T-cell (primary cell): Measurements from ENCODE around the gene C16orf86. TPM values are rescaled to one million over a fixed set of nuclear protein-coding genes. Genes with fewer than 3 reads are reported as not detected.

Experiments
- ATAC-seq, 4 experiments: fragments of 200-7000 bp in 3 of 4; fragments of 150-1000 bp in 1 of 4; cut with Tn5 transposase; replicated peaks in 1 of 4; 1 replicate in 3 of 4; 2 replicates in 1 of 4; pipeline ENCODE4 v1.10.0; 2021; ENCODE audit warnings: moderate library complexity in 3 of 4, mild to moderate bottlenecking in 2 of 4, moderate number of reproducible peaks in 1 of 4
- CTCF ChIA-PET, 2 donors: fragments of 300-600 bp; sonication (Branson Sonifier 250); formaldehyde crosslinking; loops; one replicate each; lab custom pipeline; 2022; ENCODE audit warnings: antibody characterized with exemption in 2 of 2; lab: Charles Lee
- POLR2A ChIA-PET, 2 donors: fragments of 300-600 bp; sonication (Branson Sonifier 250); formaldehyde crosslinking; loops; one replicate each; lab custom pipeline; 2022; ENCODE audit warnings: antibody characterized with exemption in 2 of 2; lab: Charles Lee
- DNase-seq, 35 experiments: peaks; one replicate each; pipeline versions ENCODE4 v3.0.0 to v3.0.0-alpha.2; 2013 to 2023
- H3K27ac ChIP-seq: one replicate; pipeline ENCODE4 v1.5.1; 2013; ENCODE audit warnings: low read length
- H3K27me3 ChIP-seq, 2 experiments: replicated peaks in 1 of 2; 1 replicate in 1 of 2; 2 replicates in 1 of 2; pipeline versions ENCODE4 v1.6.1 to v1.7.0; 2013; ENCODE audit warnings: low read length in 1 of 2, mixed read lengths in 1 of 2; ENCODE audit not compliant: control insufficient read depth in 2 of 2, insufficient read depth in 2 of 2; ENCODE audit errors: extremely low read depth in 1 of 2
- H3K36me3 ChIP-seq, 2 donors: 1 replicate in 1 of 2; 2 replicates in 1 of 2; pipeline versions ENCODE4 v1.6.1 to v1.7.0; 2013; ENCODE audit warnings: low read length in 1 of 2; ENCODE audit not compliant: control insufficient read depth in 2 of 2, insufficient read depth in 1 of 2; ENCODE audit errors: extremely low read depth in 1 of 2
- H3K4me1 ChIP-seq, 2 experiments: 1 replicate in 1 of 2; 2 replicates in 1 of 2; pipeline versions ENCODE4 v1.6.1 to v1.7.0; 2013; ENCODE audit warnings: low read length in 2 of 2, mixed read lengths in 1 of 2; ENCODE audit not compliant: insufficient read depth in 2 of 2, control insufficient read depth in 1 of 2; ENCODE audit errors: extremely low read depth in 1 of 2
- H3K4me3 ChIP-seq, 2 donors: 1 replicate in 1 of 2; 2 replicates in 1 of 2; pipeline versions ENCODE4 v1.5.1 to v1.7.0; 2013; ENCODE audit warnings: mild to moderate bottlenecking in 2 of 2, low read length in 1 of 2, moderate library complexity in 1 of 2; ENCODE audit not compliant: control insufficient read depth in 1 of 2; ENCODE audit errors: extremely low read depth in 1 of 2
- H3K9me3 ChIP-seq: 2 replicates; pipeline ENCODE4 v1.7.0; 2013
- H3K27ac Mint-ChIP-seq, 2 donors: one replicate each; pipeline ENCODE4 v1.8.0; 2020 to 2021; ENCODE audit warnings: mild to moderate bottlenecking in 2 of 2, mixed read lengths in 2 of 2
- H3K27me3 Mint-ChIP-seq, 2 donors: one replicate each; pipeline ENCODE4 v1.8.0; 2021 to 2022; ENCODE audit warnings: mixed read lengths in 2 of 2
- H3K36me3 Mint-ChIP-seq: one replicate; pipeline ENCODE4 v1.8.0; 2021; ENCODE audit warnings: mixed read lengths
- H3K4me1 Mint-ChIP-seq, 3 donors: one replicate each; pipeline ENCODE4 v1.8.0; 2020 to 2022; ENCODE audit warnings: mixed read lengths in 3 of 3, mild to moderate bottlenecking in 1 of 3
- H3K4me3 Mint-ChIP-seq, 3 donors: one replicate each; pipeline ENCODE4 v1.8.0; 2020 to 2022; ENCODE audit warnings: mild to moderate bottlenecking in 3 of 3, mixed read lengths in 3 of 3, moderate library complexity in 3 of 3
- H3K9me3 Mint-ChIP-seq, 3 donors: one replicate each; pipeline ENCODE4 v1.8.0; 2020 to 2022; ENCODE audit warnings: mixed read lengths in 3 of 3
- WGBS: methylation state at CpG from one replicate; pipeline ENCODE4 v1.1.5; 2013; ENCODE audit warnings: missing lambda C conversion rate; ENCODE audit not compliant: insufficient coverage; 5-methylcytosine and 5-hydroxymethylcytosine counted together
- total RNA-seq, 35 experiments: library from RNA in 6 of 35; stranded (reverse) in 6 of 35; fragments of 120-200 nt in 1 of 35; gene quantifications; one replicate each; pipeline versions ENCODE4 v1.2.1 to v1.2.4 and lab custom pipeline; 2013 to 2026

Gene C16orf86
- total RNA-seq, 5 donors from 2014 or later (not counting 1 experiment from before 2014, with no cell fraction given), result 1.9 to 6.7 (median 5.4) TPM

DNA sequence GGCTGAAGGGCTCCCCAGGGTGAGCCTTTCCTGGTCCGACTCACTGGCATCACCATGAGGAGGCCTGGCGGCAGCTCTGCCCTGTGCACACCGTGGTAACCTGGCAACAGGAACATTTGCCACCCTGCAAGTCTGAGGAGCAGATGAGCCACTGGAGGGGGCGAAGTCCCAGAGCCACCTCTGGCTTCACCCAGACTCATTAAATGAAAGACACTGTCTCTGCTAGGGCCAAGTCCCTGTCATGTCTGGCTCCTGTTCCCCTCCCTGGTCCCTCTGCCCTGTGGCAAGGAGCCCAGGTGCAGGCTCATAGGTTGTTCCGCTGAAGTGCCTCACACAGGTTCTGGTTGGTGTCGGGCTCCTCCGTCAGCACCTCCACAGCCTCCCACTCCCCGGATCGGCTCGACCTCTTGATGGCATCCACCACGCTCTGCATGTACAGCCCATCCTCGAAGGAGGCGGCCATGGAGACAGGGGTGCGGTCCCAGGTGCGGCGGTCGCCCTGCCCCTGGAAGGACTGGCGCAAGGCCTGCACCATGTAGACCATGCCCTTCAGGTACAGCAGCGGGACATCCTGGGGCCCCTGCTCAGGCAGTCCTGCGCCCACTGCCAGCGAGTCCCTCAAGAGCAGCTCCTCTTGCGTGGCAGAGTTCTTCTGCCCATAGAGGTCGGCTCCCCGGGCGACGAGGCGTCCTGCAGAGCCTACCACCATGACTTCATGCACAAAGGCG is 8.4 kb downstream of the C16orf86 start:
- no peaks in the 10 kb centered on the region for H3K27me3 Mint-ChIP-seq
- H3K4me1 ChIP-seq, result no peaks in the 10 kb centered on the region
- no peak overlapping the region for H3K4me3 Mint-ChIP-seq
- CTCF ChIA-PET, result no interaction called here
- no peaks in the 10 kb centered on the region for H3K36me3 Mint-ChIP-seq
- peaks cover 4 to 10% of the 10 kb centered on the region in 2 donors for H3K36me3 ChIP-seq
- no peaks in the 10 kb centered on the region for H3K9me3 ChIP-seq
- ATAC-seq (no peak), DNase-seq (no peak)
- peaks cover 2 to 5% (median 3%) of the 10 kb centered on the region in 3 donors for H3K4me1 Mint-ChIP-seq
- POLR2A ChIA-PET, result no interaction called here
- H3K9me3 Mint-ChIP-seq, result no peaks in the 10 kb centered on the region
- H3K27ac ChIP-seq, result no peak overlapping the region
- no peaks in the 10 kb centered on the region for H3K27me3 ChIP-seq
- H3K4me3 ChIP-seq, result no peak overlapping the region
- peak overlapping the region in 1 of 2 donors; percentile 36 for H3K27ac Mint-ChIP-seq
- 94% methylated on average over 28 of the region's 28 CpGs for whole genome bisulfite sequencing

DNA sequence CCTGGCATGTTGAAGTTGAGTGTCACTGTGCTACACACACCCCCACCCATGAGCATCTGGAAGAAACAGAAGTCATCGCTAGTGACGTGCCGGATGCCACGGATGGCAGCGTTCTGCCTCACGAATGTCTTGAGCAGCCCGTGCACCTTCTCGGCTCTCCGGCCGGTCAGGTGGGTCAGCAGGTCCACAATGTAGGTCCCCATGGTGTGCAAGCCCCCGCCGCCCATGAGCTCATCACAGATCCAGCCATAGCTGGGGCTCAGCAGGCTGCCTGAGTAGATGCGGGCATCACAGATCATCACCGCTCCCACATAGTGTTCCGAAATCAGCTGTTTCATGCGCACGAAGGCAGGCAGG is 8.9 kb downstream of the C16orf86 start:
- DNase-seq, result no peak
- ATAC-seq, result no peak
- no peaks in the 10 kb centered on the region for H3K9me3 ChIP-seq
- ChIA-PET CTCF (no interaction called here), POLR2A (no interaction called here)
- no peaks in the 10 kb centered on the region for H3K4me1 ChIP-seq
- no peak overlapping the region for H3K27ac ChIP-seq
- Mint-ChIP-seq H3K4me3 (no peak overlapping the region), H3K27me3 (no peaks in the 10 kb centered on the region), H3K36me3 (no peaks in the 10 kb centered on the region), H3K9me3 (no peaks in the 10 kb centered on the region), H3K4me1 (peaks cover 2 to 5% (median 3%) of the 10 kb centered on the region in 3 donors), H3K27ac (peak overlapping the region in 1 of 2 donors; percentile 58)
- peaks cover 4 to 10% of the 10 kb centered on the region in 2 donors for H3K36me3 ChIP-seq
- no peak overlapping the region for H3K4me3 ChIP-seq
- H3K27me3 ChIP-seq, result no peaks in the 10 kb centered on the region
- WGBS, result 97% methylated on average over 17 of the region's 17 CpGs

DNA sequence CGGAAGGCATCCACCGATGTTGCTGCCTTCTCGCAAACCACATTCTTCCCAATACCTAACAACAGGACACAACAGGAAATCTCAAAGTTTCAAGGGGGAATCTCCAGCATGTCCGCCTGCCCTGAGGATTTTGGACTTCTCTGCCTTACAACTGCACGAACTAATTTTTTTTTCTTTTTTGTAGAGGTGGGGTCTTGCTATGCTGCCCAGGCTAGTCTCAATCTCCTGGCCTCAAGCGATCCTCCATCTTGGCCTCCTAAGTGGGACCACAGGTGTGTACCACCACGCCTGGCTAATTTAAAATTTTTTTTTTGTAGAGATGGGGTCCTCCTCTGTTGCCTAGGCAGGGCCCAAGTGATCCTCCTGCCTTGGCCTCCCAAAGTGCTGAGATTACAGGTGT is 9.4 kb downstream of the C16orf86 start:
- no peak overlapping the region for H3K27ac ChIP-seq

DNA sequence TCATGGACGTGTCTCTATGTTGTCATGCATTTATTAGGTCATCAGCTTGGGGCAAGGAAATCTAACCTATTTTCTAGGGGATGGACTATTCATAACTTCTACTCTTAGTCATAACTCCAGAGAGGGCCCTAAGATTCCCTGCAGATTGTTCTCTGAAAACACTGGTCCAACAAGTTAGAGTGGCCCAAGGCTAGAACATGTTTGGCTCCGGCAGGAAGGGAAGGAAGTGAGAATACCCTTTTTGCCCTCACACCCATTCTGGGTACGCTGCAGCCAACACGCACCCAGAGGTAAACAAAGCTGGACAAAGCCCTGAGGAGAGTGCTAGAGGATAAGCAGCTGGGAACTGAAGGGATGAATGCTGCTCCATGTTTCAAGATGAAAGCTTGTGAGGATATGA is 9.9 kb downstream of the C16orf86 start:
- Histone ChIP-seq H3K27me3 (no peaks in the 10 kb centered on the region), H3K4me1 (no peaks in the 10 kb centered on the region), H3K36me3 (peaks cover 10% of the 10 kb centered on the region in 2 donors), H3K27ac (no peak overlapping the region), H3K4me3 (no peak overlapping the region), H3K9me3 (no peaks in the 10 kb centered on the region)
- ChIA-PET POLR2A (interaction anchor here in 1 of 2 donors (0.6 kb wide), 1 partner anchor 116 kb away, joined by 3 read pairs; no protein-coding TSS in a partner anchor), CTCF (interaction anchor here in 1 of 2 donors (0.6 kb wide), 1 partner anchor 161 kb away, joined by 3 read pairs; no protein-coding TSS in a partner anchor)
- no CpG with 5 or more reads among the region's 4 CpGs for WGBS
- no peaks in the 10 kb centered on the region for H3K27me3 Mint-ChIP-seq
- H3K4me1 Mint-ChIP-seq, result peaks cover 2 to 5% (median 3%) of the 10 kb centered on the region in 3 donors
- H3K9me3 Mint-ChIP-seq, result no peaks in the 10 kb centered on the region
- H3K27ac Mint-ChIP-seq, result peak overlapping the region in 1 of 2 donors; percentile 34
- no peak overlapping the region for H3K4me3 Mint-ChIP-seq
- no peaks in the 10 kb centered on the region for H3K36me3 Mint-ChIP-seq
- DNase-seq (no peak), ATAC-seq (no peak)

More for the DNA sequence above, 9.4 kb downstream of the C16orf86 start:
- Histone ChIP-seq H3K27me3 (no peaks in the 10 kb centered on the region), H3K4me3 (no peak overlapping the region), H3K9me3 (no peaks in the 10 kb centered on the region), H3K4me1 (no peaks in the 10 kb centered on the region), H3K36me3 (peaks cover 7 to 10% of the 10 kb centered on the region in 2 donors)
- Mint-ChIP-seq H3K4me1 (peaks cover 2 to 5% (median 3%) of the 10 kb centered on the region in 3 donors), H3K36me3 (no peaks in the 10 kb centered on the region), H3K27me3 (no peaks in the 10 kb centered on the region), H3K27ac (peak overlapping the region in 1 of 2 donors; percentile 58), H3K4me3 (no peak overlapping the region), H3K9me3 (no peaks in the 10 kb centered on the region)
- DNase-seq, result no peak
- ATAC-seq, result no peak
- ChIA-PET CTCF (no interaction called here), POLR2A (no interaction called here)
- WGBS, result 100% methylated on average over 4 of the region's 7 CpGs

DNA sequence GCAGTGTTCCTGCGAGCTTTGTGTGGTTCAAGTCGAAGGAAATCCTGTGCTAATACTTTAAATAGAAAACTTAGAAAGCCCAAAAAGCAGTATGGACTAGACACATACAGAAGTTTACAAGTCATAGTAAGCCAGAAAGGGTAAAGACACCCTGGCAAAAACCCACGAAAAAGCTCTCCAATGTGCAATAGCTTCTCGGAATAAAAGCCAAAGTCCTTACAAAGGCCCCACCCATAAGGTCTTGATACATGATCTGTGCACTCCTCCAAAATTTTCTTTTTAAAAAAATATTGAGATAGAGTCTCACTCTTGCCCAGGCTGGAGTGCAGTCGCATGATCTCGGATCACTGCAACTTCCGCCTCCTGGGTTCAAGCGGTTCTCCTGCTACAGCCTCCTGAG is 10.3 kb downstream of the C16orf86 start:
- ATAC-seq (no peak), DNase-seq (no peak)
- no peak overlapping the region for H3K27ac Mint-ChIP-seq
- no peaks in the 10 kb centered on the region for H3K36me3 Mint-ChIP-seq
- H3K4me1 Mint-ChIP-seq, result peaks cover 2 to 5% (median 3%) of the 10 kb centered on the region in 3 donors
- Histone ChIP-seq H3K4me1 (no peaks in the 10 kb centered on the region), H3K36me3 (peaks cover 10% of the 10 kb centered on the region in 2 donors), H3K27me3 (no peaks in the 10 kb centered on the region), H3K9me3 (no peaks in the 10 kb centered on the region), H3K27ac (no peak overlapping the region), H3K4me3 (no peak overlapping the region)
- H3K4me3 Mint-ChIP-seq, result no peak overlapping the region
- POLR2A ChIA-PET, result interaction anchor here in 1 of 2 donors (0.6 kb wide), 3 partner anchors 101 to 124 kb away, joined by 3 to 8 read pairs (median 3); no protein-coding TSS in a partner anchor
- 74% methylated on average over 5 of the region's 8 CpGs for WGBS
- no peaks in the 10 kb centered on the region for H3K27me3 Mint-ChIP-seq
- no peaks in the 10 kb centered on the region for H3K9me3 Mint-ChIP-seq
- CTCF ChIA-PET, result interaction anchor here in 1 of 2 donors (0.6 kb wide), 1 partner anchor 161 kb away, joined by 3 read pairs; no protein-coding TSS in a partner anchor

DNA sequence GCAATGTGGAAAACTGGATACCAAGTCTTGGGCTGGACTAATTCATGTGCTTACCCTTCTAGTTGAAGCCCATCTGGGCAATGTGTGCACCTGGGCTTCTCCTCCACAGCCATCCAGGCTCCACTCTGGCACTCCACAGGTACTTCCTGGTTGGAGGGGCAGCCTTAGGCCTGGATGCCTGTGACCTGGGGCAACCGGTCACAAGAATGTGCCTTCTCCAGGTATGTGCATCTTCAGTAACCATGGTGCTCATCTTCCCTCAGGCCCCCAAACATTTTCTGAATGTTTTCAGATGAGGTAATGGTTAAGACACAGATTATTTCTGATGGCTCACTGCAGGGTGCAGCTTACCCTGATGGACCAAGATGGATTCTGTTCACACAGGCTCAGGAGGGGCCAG is 11.1 kb downstream of the C16orf86 start:
- no peaks in the 10 kb centered on the region for H3K27me3 ChIP-seq
- ChIA-PET CTCF (interaction anchor here in 1 of 2 donors (0.6 kb wide), 2 partner anchors 261 to 521 kb away, joined by 4 read pairs; no protein-coding TSS in a partner anchor), POLR2A (no interaction called here)
- H3K4me1 ChIP-seq, result no peaks in the 10 kb centered on the region
- no peak overlapping the region for H3K4me3 ChIP-seq
- no peaks in the 10 kb centered on the region for H3K27me3 Mint-ChIP-seq
- no peak overlapping the region for H3K4me3 Mint-ChIP-seq
- peak overlapping the region in 1 of 2 donors; percentile 31 for H3K27ac Mint-ChIP-seq
- DNase-seq, result no peak
- peaks cover 5% of the 10 kb centered on the region for H3K36me3 Mint-ChIP-seq
- no peaks in the 10 kb centered on the region for H3K9me3 ChIP-seq
- peaks cover 0 to under 1% (median under 1%) of the 10 kb centered on the region in 3 donors for H3K4me1 Mint-ChIP-seq
- no peaks in the 10 kb centered on the region for H3K9me3 Mint-ChIP-seq
- ATAC-seq, result no peak
- WGBS, result no CpG with 5 or more reads among the region's 1 CpG
- H3K36me3 ChIP-seq, result peaks cover 10% of the 10 kb centered on the region in 2 donors
- no peak overlapping the region for H3K27ac ChIP-seq
